HK-2 (cell line): ENCODE results near the gene GLTPD2.

Source experiments
- DNase-seq: peaks from one replicate; pipeline ENCODE4 v3.0.0-alpha.2; 2018; ENCODE audit not compliant: unreplicated experiment

The GLTPD2 gene

GRCh38 chr17:4788807-4789700 is at the start of gene GLTPD2:
TSS of gene GLTPD2 (plus strand) at chr17:4788964. CDS start at chr17:4789012, 48 bp downstream.
- DNase-seq = peak; percentile 43

GRCh38 chr17:4739122-4740024 is 49.4 kb upstream of the GLTPD2 start, which contains the start of the genes CXCL16 and ZMYND15:
TSS of gene CXCL16 (minus strand) at chr17:4739928. CDS start at chr17:4739339, 589 bp downstream.
TSS of gene ZMYND15 (plus strand) at chr17:4739833. CDS start at chr17:4740549, 716 bp downstream.
- DNase-seq = peak; percentile 39

- no peak for DNase-seq
Measured at GRCh38 chr17:4740025-4740351, 48.8 kb upstream of the GLTPD2 start.

GRCh38 chr17:4740584-4740983 is 48.2 kb upstream of the GLTPD2 start:
- DNase-seq = no peak

GRCh38 chr17:4741544-4741943 is 47.2 kb upstream of the GLTPD2 start:
- DNase-seq = no peak

- no peak for DNase-seq
Measured at GRCh38 chr17:4742133-4742532, 46.6 kb upstream of the GLTPD2 start.

- no peak for DNase-seq
Measured at GRCh38 chr17:4742629-4743028, 46.1 kb upstream of the GLTPD2 start.

- DNase-seq = no peak
Measured at GRCh38 chr17:4743216-4743615, 45.5 kb upstream of the GLTPD2 start.

- DNase-seq = no peak
Measured at GRCh38 chr17:4743898-4744297, 44.9 kb upstream of the GLTPD2 start.

GRCh38 chr17:4744999-4745969 is 43.5 kb upstream of the GLTPD2 start:
- no peak for DNase-seq

GRCh38 chr17:4747847-4748246 is 40.9 kb upstream of the GLTPD2 start:
- no peak for DNase-seq

GRCh38 chr17:4748686-4749085 is 40.1 kb upstream of the GLTPD2 start:
- no peak for DNase-seq

- no peak for DNase-seq
Measured at GRCh38 chr17:4750606-4751005, 38.2 kb upstream of the GLTPD2 start.

GRCh38 chr17:4751932-4752331 is 36.8 kb upstream of the GLTPD2 start:
- DNase-seq = no peak

GRCh38 chr17:4753392-4753791 is 35.4 kb upstream of the GLTPD2 start:
- no peak for DNase-seq

GRCh38 chr17:4759776-4760236 is 29.0 kb upstream of the GLTPD2 start:
- no peak for DNase-seq

GRCh38 chr17:4764595-4764994 is 24.2 kb upstream of the GLTPD2 start:
- DNase-seq = no peak

GRCh38 chr17:4766201-4766600 is 22.6 kb upstream of the GLTPD2 start:
- no peak for DNase-seq

GRCh38 chr17:4766723-4767122 is 22.0 kb upstream of the GLTPD2 start:
- no peak for DNase-seq

GRCh38 chr17:4768298-4768697 is 20.5 kb upstream of the GLTPD2 start:
- no peak for DNase-seq

- DNase-seq = no peak
Measured at GRCh38 chr17:4769628-4770027, 19.1 kb upstream of the GLTPD2 start.
